GM12875 (cell line): ENCODE data around the gene MAMDC2.

Source experiments
- H3K4me3 ChIP-seq: one replicate; pipeline ENCODE4 v1.5.1; 2011; ENCODE audit warnings: low read depth, low read length, control low read depth
- TF ChIP-seq, protein P1 (sequence below): IDR thresholded peaks from 2 replicates; pipeline ENCODE4 v1.5.1; 2011; ENCODE audit warnings: low read depth, mild to moderate bottlenecking, control low read depth, inconsistent platforms, low read length, moderate library complexity, borderline replicate concordance; ENCODE audit not compliant: insufficient read depth

The MAMDC2 gene

DNA sequence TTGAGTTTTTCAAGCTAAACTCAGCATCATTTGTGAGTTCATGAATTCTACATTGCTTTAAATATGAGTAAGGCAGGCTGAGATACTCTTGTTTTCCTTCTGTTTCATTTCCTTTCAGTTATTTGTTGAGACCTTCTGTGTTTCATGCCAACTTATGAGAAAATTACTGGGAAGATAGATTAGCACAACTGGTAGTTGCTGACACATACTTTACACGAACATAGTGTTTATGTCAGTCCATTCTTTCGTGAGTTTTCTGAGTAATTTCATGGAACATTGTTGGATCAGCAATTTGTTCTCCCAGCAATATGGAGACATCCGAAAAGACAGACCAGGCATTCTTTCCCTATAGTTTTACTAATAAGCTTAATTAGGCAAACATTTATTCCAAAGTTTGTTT is 113.1 kb downstream of the MAMDC2 start:
- H3K4me3 ChIP-seq, result no peak overlapping the region
- TF ChIP-seq, protein P1, sequence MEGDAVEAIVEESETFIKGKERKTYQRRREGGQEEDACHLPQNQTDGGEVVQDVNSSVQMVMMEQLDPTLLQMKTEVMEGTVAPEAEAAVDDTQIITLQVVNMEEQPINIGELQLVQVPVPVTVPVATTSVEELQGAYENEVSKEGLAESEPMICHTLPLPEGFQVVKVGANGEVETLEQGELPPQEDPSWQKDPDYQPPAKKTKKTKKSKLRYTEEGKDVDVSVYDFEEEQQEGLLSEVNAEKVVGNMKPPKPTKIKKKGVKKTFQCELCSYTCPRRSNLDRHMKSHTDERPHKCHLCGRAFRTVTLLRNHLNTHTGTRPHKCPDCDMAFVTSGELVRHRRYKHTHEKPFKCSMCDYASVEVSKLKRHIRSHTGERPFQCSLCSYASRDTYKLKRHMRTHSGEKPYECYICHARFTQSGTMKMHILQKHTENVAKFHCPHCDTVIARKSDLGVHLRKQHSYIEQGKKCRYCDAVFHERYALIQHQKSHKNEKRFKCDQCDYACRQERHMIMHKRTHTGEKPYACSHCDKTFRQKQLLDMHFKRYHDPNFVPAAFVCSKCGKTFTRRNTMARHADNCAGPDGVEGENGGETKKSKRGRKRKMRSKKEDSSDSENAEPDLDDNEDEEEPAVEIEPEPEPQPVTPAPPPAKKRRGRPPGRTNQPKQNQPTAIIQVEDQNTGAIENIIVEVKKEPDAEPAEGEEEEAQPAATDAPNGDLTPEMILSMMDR, result no peak

DNA sequence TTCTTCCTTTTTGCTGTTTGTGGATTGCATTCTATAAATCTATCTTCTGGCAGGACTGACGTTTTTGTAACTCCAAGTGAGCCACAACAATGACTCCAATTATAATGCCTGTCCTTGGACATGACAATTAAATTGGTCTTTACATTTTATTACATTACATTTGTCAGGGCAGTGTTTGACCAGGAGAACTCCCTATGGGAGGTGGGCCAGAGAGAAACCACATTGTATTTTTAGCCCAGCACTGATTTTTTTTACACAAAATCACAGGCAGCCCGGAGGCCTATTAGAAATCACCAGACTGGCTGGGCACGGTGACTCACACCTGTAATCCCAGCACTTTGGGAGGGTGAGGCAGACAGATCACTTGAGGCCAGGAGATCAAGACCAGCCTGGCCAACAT is 116.0 kb downstream of the MAMDC2 start:
- H3K4me3 ChIP-seq, result no peak overlapping the region
- TF ChIP-seq, protein P1, result no peak

DNA sequence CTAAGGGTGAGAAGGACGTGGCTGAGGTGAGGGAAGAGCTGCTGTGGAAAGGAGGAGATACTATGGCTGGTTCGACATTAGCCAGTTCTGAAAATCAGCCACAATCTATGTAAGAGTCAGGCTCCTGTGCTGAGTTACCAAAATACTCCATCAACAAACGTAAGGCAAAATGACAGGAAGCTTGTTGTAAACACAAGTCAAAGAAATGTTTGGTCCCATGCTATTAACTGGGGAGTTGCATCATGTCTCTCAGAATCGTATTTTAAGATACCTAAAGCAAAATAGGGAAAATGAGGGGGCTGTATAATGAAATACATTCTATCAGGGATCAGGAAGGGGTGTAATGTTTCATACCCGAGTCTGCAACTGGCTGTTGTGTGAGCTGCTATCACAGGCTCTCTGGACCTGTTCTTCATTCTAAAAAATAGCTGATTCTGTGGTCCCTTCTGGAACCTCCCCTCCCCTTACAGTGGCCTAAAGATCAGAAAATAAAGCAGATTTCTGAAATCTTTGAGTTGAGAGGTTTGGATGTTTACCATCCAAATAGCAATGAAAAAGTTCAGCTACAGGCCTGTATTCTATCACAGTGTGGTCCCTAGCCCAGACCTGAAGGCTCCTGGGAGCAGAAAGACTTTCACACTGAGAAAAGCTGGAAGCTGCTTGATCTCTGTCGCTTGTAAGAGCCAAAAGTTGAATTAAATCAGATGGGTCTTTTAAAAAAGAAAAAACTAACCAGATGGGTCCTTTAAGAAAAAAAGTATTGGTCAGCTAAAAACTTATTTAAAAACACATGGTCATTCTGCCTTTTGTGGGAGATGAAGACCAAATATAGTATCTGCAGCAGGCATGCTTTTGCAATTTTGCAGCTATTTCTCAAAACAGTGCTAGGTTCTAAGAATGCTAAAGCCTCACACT is 117.3 kb downstream of the MAMDC2 start:
- H3K4me3 ChIP-seq, result no peak overlapping the region
- TF ChIP-seq, protein P1, result no peak

DNA sequence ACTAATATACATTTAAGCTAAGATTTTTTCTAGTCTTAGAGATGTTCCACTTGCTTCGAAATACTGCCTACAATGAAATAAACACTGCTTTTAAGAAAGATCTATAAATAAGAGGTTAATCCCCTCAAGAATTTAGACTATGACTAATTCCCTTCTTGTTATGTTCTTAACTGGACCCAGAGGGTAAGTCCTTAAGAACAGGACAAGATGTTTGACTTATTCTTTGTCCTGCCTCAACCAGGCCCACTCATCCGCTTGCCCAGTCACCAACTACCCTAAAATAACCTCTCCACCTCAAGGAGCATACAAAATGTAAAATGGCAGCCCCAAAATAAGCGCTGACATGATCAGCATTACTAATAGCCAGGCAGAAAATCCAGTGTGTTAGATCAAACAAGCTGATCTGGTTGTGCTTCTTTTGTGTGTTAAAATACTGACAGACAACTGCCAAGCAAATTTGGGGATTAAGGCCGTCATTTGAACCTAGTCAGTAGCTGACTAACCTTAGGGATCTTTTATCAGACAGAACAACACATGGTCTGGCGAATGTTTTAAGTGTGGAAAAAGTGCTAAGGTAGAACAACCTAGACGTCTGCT is 121.5 kb downstream of the MAMDC2 start:
- TF ChIP-seq, protein P1, result no peak

DNA sequence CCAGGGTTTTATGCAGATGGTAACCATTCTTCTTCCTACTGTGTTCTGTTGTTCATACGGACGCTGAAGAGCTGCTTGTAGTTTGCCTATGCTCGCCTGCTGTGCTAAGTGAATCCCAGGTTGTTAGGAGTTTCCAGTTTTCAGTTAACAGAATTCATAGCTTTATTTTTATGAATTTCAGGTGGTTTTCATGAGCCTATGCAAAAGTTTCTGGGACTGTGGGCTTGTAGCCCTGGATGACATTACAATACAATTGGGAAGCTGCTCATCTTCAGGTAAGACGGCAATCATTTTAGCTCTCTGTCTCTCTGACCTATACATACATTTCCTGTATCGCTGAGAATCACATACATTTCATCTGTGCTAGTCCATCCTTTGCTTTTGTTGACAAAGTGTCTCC is 124.9 kb downstream of the MAMDC2 start:
- TF ChIP-seq, protein P1, result no peak
- H3K4me3 ChIP-seq, result no peak overlapping the region

More for the DNA sequence above, 121.5 kb downstream of the MAMDC2 start:
- no peak overlapping the region for H3K4me3 ChIP-seq

DNA sequence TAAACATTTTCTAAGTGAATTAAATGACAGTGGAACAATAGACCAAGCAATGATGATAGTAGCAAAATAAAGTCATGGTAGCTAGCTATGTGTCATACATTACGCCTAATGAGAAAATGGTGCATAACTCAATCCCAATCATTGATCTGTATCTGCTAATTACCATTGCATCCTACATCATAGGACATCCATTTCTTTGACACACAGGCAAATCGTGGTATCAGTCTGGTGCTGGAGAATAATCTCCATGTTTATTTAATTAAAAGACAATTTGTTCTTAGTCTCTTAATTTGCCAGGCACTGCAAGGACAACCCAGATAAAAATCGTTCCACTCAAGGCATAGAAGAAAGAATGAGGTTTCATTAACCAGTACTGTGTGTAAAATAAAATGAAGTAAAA is 125.6 kb downstream of the MAMDC2 start:
- no peak overlapping the region for H3K4me3 ChIP-seq
- TF ChIP-seq, protein P1, result no peak
